H1 (cell line): Measurements from ENCODE around the gene COG4. TPM values are rescaled to one million over a fixed set of nuclear protein-coding genes. Genes with fewer than 3 reads are reported as not detected.

ENCODE experiments used
- CTCF ChIA-PET: fragments of 300-600 bp; sonication (Branson Sonifier 250); formaldehyde crosslinking; loops from one replicate; lab custom pipeline; 2021; ENCODE audit not compliant: partially characterized antibody; lab: Charles Lee
- POLR2A ChIA-PET: fragments of 300-600 bp; sonication (Branson Sonifier 250); formaldehyde crosslinking; loops from one replicate; lab custom pipeline; 2021; ENCODE audit warnings: inconsistent platforms; ENCODE audit not compliant: partially characterized antibody; lab: Charles Lee
- DNase-seq, 2 experiments: peaks; one replicate each; pipeline versions ENCODE4 v3.0.0 to v3.0.0-alpha.2; 2010 to 2022; ENCODE audit warnings: low spot score in 2 of 2, low read depth in 1 of 2, mixed read lengths in 1 of 2
- FAIRE-seq: peaks from 2 replicates; lab custom pipeline; 2011; peaks lifted over from hg19 to GRCh38; lab: Jason Lieb, UNC
- H2AFZ ChIP-seq: 2 replicates; pipeline ENCODE4 v1.8.1; 2012; ENCODE audit warnings: low read length, inconsistent platforms
- H2AK5ac ChIP-seq: 2 replicates; pipeline ENCODE4 v1.6.1; 2013; ENCODE audit warnings: low read depth, low read length
- H2BK120ac ChIP-seq: replicated peaks from 2 replicates; pipeline ENCODE3; 2013; ENCODE audit warnings: low read depth, low read length, inconsistent platforms
- H2BK12ac ChIP-seq: 2 replicates; pipeline ENCODE4 v1.6.1; 2013; ENCODE audit warnings: low read depth, low read length
- H2BK15ac ChIP-seq: 2 replicates; pipeline ENCODE4 v1.6.1; 2013; ENCODE audit warnings: low read length
- H2BK20ac ChIP-seq: 2 replicates; pipeline ENCODE4 v1.6.1; 2013; ENCODE audit warnings: low read length
- H2BK5ac ChIP-seq: 2 replicates; pipeline ENCODE4 v1.6.1; 2013; ENCODE audit warnings: low read depth, low read length
- H3K14ac ChIP-seq: 2 replicates; pipeline ENCODE4 v1.6.1; 2013; ENCODE audit warnings: inconsistent platforms; ENCODE audit not compliant: insufficient read length
- H3K18ac ChIP-seq: 2 replicates; pipeline ENCODE4 v1.6.1; 2013; ENCODE audit warnings: low read length; ENCODE audit errors: extremely low read depth
- H3K23ac ChIP-seq: 2 replicates; pipeline ENCODE4 v1.6.1; 2013; ENCODE audit warnings: inconsistent platforms; ENCODE audit not compliant: insufficient read length
- H3K23me2 ChIP-seq: 2 replicates; pipeline ENCODE4 v1.6.1; 2013; ENCODE audit warnings: low read depth, low read length
- H3K27ac ChIP-seq: 2 replicates; pipeline ENCODE4 v1.6.1; 2011; ENCODE audit warnings: low read depth, low read length, inconsistent platforms
- H3K27me3 ChIP-seq, 4 experiments: replicated peaks in 1 of 4; 1 replicate in 1 of 4; 2 replicates in 3 of 4; pipeline versions ENCODE4 v1.6.1 to v1.8.1; 2011 to 2013; ENCODE audit warnings: low read length in 3 of 4, mild to moderate bottlenecking in 3 of 4, inconsistent platforms in 2 of 4, mixed read lengths in 2 of 4, moderate library complexity in 1 of 4; ENCODE audit not compliant: control insufficient read depth in 3 of 4, insufficient read depth in 3 of 4; ENCODE audit errors: extremely low read depth in 1 of 4
- H3K36me3 ChIP-seq, 4 experiments: 2 replicates each; pipeline versions ENCODE4 v1.6.1 to v1.8.1; 2011 to 2013; ENCODE audit warnings: mild to moderate bottlenecking in 4 of 4, low read length in 3 of 4, moderate library complexity in 2 of 4, control low read depth in 1 of 4, inconsistent platforms in 1 of 4; ENCODE audit not compliant: insufficient read depth in 4 of 4, control insufficient read depth in 2 of 4
- H3K4ac ChIP-seq: replicated peaks from 2 replicates; pipeline ENCODE3; 2013; ENCODE audit warnings: low read length, low read depth, mixed read lengths, inconsistent platforms; ENCODE audit not compliant: insufficient read length
- H3K4me1 ChIP-seq, 4 experiments: replicated peaks in 1 of 4; 1 replicate in 1 of 4; 2 replicates in 3 of 4; pipeline versions ENCODE4 v1.6.1 to v1.8.1; 2011 to 2013; ENCODE audit warnings: low read length in 3 of 4, inconsistent platforms in 2 of 4, mixed read lengths in 1 of 4; ENCODE audit not compliant: insufficient read depth in 4 of 4, control insufficient read depth in 3 of 4
- H3K4me2 ChIP-seq, 2 experiments: 2 replicates each; pipeline versions ENCODE4 v1.6.1 to v1.8.1; 2011 to 2013; ENCODE audit warnings: low read depth in 2 of 2, low read length in 2 of 2, control low read depth in 1 of 2, inconsistent platforms in 1 of 2, mild to moderate bottlenecking in 1 of 2; ENCODE audit not compliant: insufficient read depth in 1 of 2
- H3K4me3 ChIP-seq, 4 experiments: fragments of 200-600, 300-600 bp in 1 of 4; sonication (generic), shearing (Covaris generic), sonication (Bioruptor Twin) in 1 of 4; 2 replicates each; pipeline versions ENCODE4 v1.5.1 to v1.8.1; 2011 to 2016; ENCODE audit warnings: low read length in 4 of 4, low read depth in 3 of 4, control low read depth in 2 of 4, inconsistent platforms in 2 of 4, mild to moderate bottlenecking in 2 of 4, mixed read lengths in 1 of 4, moderate library complexity in 1 of 4; ENCODE audit not compliant: insufficient read depth in 2 of 4; ENCODE audit errors: extremely low read depth in 1 of 4
- H3K56ac ChIP-seq: replicated peaks from 2 replicates; pipeline ENCODE3; 2013; ENCODE audit warnings: low read depth, mild to moderate bottlenecking, mixed read lengths, low read length, inconsistent platforms; ENCODE audit not compliant: insufficient read length
- H3K79me1 ChIP-seq: 2 replicates; pipeline ENCODE4 v1.6.1; 2013; ENCODE audit warnings: low read depth, low read length, control low read depth
- H3K79me2 ChIP-seq, 2 experiments: 2 replicates each; pipeline versions ENCODE4 v1.6.1 to v1.8.1; 2012 to 2013; ENCODE audit warnings: low read length in 2 of 2, mild to moderate bottlenecking in 2 of 2, inconsistent platforms in 1 of 2; ENCODE audit not compliant: insufficient read depth in 2 of 2, control insufficient read depth in 1 of 2
- H3K9ac ChIP-seq, 4 experiments: replicated peaks in 1 of 4; 1 replicate in 1 of 4; 2 replicates in 3 of 4; pipeline versions ENCODE4 v1.6.1 to v1.8.1; 2011 to 2013; ENCODE audit warnings: low read depth in 3 of 4, low read length in 3 of 4, control low read depth in 2 of 4, mild to moderate bottlenecking in 2 of 4, moderate library complexity in 2 of 4, inconsistent platforms in 1 of 4; ENCODE audit errors: extremely low read depth in 1 of 4
- H3K9me3 ChIP-seq, 2 experiments: 2 replicates each; pipeline versions ENCODE4 v1.6.1 to v1.8.1; 2012 to 2013; ENCODE audit warnings: mild to moderate bottlenecking in 2 of 2, moderate library complexity in 2 of 2, control low read depth in 1 of 2, inconsistent platforms in 1 of 2, low read depth in 1 of 2, low read length in 1 of 2, mixed read lengths in 1 of 2; ENCODE audit not compliant: insufficient read depth in 2 of 2
- H4K20me1 ChIP-seq, 2 experiments: replicated peaks in 1 of 2; 2 replicates each; pipeline versions ENCODE3 to v1.8.1; 2011 to 2013; ENCODE audit warnings: inconsistent platforms in 2 of 2, low read length in 2 of 2, mild to moderate bottlenecking in 1 of 2; ENCODE audit not compliant: insufficient read depth in 2 of 2, control insufficient read depth in 1 of 2
- H4K5ac ChIP-seq: 2 replicates; pipeline ENCODE4 v1.6.1; 2013; ENCODE audit warnings: low read length, low read depth, mixed read lengths, inconsistent platforms; ENCODE audit not compliant: insufficient read length
- H4K8ac ChIP-seq: 2 replicates; pipeline ENCODE4 v1.8.0; 2013; ENCODE audit warnings: mild to moderate bottlenecking, moderate library complexity, low read length, inconsistent platforms; ENCODE audit not compliant: insufficient read depth; ENCODE audit errors: extremely low read depth
- H4K91ac ChIP-seq: replicated peaks from 2 replicates; pipeline ENCODE3; 2013; ENCODE audit warnings: low read length, mixed read lengths, inconsistent platforms; ENCODE audit not compliant: insufficient read length
- ATF3 ChIP-seq: IDR thresholded peaks from 2 replicates; pipeline ENCODE4 v1.6.1; 2011; ENCODE audit warnings: low read depth, mild to moderate bottlenecking, low read length; ENCODE audit not compliant: insufficient read depth
- BCL11A ChIP-seq, 2 experiments: IDR thresholded peaks; one replicate each; pipeline ENCODE4 v1.6.1; 2011; ENCODE audit warnings: low read depth in 2 of 2, low read length in 2 of 2, mild to moderate bottlenecking in 2 of 2
- GTF2F1 ChIP-seq: IDR thresholded peaks from 2 replicates; pipeline ENCODE4 v1.6.1; 2012; ENCODE audit warnings: low read depth, low read length, improper control_type of control experiment, borderline replicate concordance
- JUN ChIP-seq: IDR thresholded peaks from 2 replicates; pipeline ENCODE4 v1.6.1; 2011; ENCODE audit warnings: low read depth, mild to moderate bottlenecking, improper control_type of control experiment, low read length
- SIN3A ChIP-seq, 2 experiments: IDR thresholded peaks in 1 of 2; conservative IDR thresholded peaks in 1 of 2; 2 replicates each; pipeline ENCODE4 v1.6.1; 2011 to 2012; ENCODE audit warnings: low read length in 2 of 2, improper control_type of control experiment in 1 of 2, low read depth in 1 of 2, mild to moderate bottlenecking in 1 of 2
- YY1 ChIP-seq: IDR thresholded peaks from 2 replicates; pipeline ENCODE4 v1.6.1; 2011; ENCODE audit warnings: low read depth, mild to moderate bottlenecking, low read length
- WGBS, 2 experiments: shearing (Covaris generic) in 1 of 2; methylation state at CpG; one replicate each; pipeline versions ENCODE4 v1.1.6 to v1.1.7; 2013 to 2015; ENCODE audit warnings: low lambda C conversion rate in 2 of 2, mixed read lengths in 2 of 2, inconsistent platforms in 1 of 2, low coverage in 1 of 2, missing lambda C conversion rate in 1 of 2; ENCODE audit not compliant: insufficient replicate concordance in 2 of 2, insufficient coverage in 1 of 2, insufficient read length in 1 of 2; ENCODE audit errors: extremely low coverage in 1 of 2, missing lambda C conversion rate in 1 of 2; 5-methylcytosine and 5-hydroxymethylcytosine counted together
- polyA plus RNA-seq, 7 experiments: library from polyadenylated mRNA; depleted of rRNA in 3 of 7; stranded (reverse) in 5 of 7; unstranded in 2 of 7; fragments of >200 nt in 5 of 7; fragments of 200-250 nt in 2 of 7; gene quantifications; 1 replicate in 5 of 7; 2 replicates in 1 of 7; 4 replicates in 1 of 7; pipeline versions ENCODE4 v1.2.1 to v1.2.3, GENCODE V29; 2011 to 2013; ENCODE audit warnings: missing spikeins in 2 of 7, mixed read lengths in 2 of 7
- total RNA-seq: library from RNA; stranded (reverse); fragmentation: NEBNext Ultra II Directional; extraction: Animal tissue kit (Norgen Biotek cat#: 25700); gene quantifications from 2 replicates; pipeline ENCODE4 v1.2.1, GENCODE V29; 2021

The COG4 gene
- total and polyA plus RNA-seq, 2 of the 8 experiments (the other 6 are each of a cell fraction or from before 2014, with no cell fraction given), result 46.1 to 50.2 TPM

- no peak overlapping the region for H4K5ac ChIP-seq
- no peak overlapping the region for H3K27ac ChIP-seq
- no peak overlapping the region for H2AK5ac ChIP-seq
- peaks cover 0 to 2% of the 10 kb centered on the region in 2 experiments for H4K20me1 ChIP-seq
- CTCF ChIA-PET, result interaction anchor here (0.6 to 4.2 kb wide), 11 partner anchors 11 to 212 kb away, joined by 3 to 23 read pairs (median 3); partner anchors contain the start of gene DDX19A
- H3K23ac ChIP-seq, result no peak overlapping the region
- H3K4me2 ChIP-seq, result no peak overlapping the region
- no peak overlapping the region for H2BK20ac ChIP-seq
- H3K4me3 ChIP-seq, result no peak overlapping the region
- FAIRE-seq, result no peak
- no peak overlapping the region for H4K91ac ChIP-seq
- H3K79me1 ChIP-seq, result no peaks in the 10 kb centered on the region
- H3K79me2 ChIP-seq, result no peaks in the 10 kb centered on the region
- H2BK120ac ChIP-seq, result no peak overlapping the region
- H3K36me3 ChIP-seq, result peaks cover 3 to 28% (median 10%) of the 10 kb centered on the region in 4 experiments; a peak in 5 of 8 replicates
- no peak for TF ChIP-seq YY1
- no peak for TF ChIP-seq BCL11A (IDR thresholded peaks at IDR 0.05; ENCODE audit: low read depth in 2 of 2, low read length in 2 of 2)
- TF ChIP-seq JUN, result no peak
- no peak for TF ChIP-seq GTF2F1
- TF ChIP-seq ATF3, result no peak
- TF ChIP-seq SIN3A (conservative IDR thresholded peaks at IDR 0.05 in 1 of 2, IDR thresholded peaks at IDR 0.05 in 1 of 2; ENCODE audit: low read depth in 1 of 2, low read length in 2 of 2), result no peak
- H2BK15ac ChIP-seq, result no peak overlapping the region
- H3K23me2 ChIP-seq, result peaks cover 2% of the 10 kb centered on the region; the same call in 1 of the 2 replicates
- peaks cover 0 to 8% (median under 1%) of the 10 kb centered on the region in 4 experiments; a peak in 2 of 7 replicates for H3K4me1 ChIP-seq
- H3K9me3 ChIP-seq, result no peaks in the 10 kb centered on the region
- no peak overlapping the region for H3K56ac ChIP-seq
- no peak overlapping the region for H3K4ac ChIP-seq
- DNase-seq, result no peak
- H2AFZ ChIP-seq, result no peak overlapping the region
- no peak overlapping the region for H2BK5ac ChIP-seq
- H3K14ac ChIP-seq, result no peak overlapping the region
- H3K27me3 ChIP-seq, result no peaks in the 10 kb centered on the region
- H3K9ac ChIP-seq, result no peak overlapping the region
- WGBS, 2 experiments, result 94% methylated on average over 17 of the region's 17 CpGs; no CpG with 5 or more reads in 1 of the 2 experiments
- POLR2A ChIA-PET, result interaction anchor here (0.5 to 1.1 kb wide), 4 partner anchors 8 to 104 kb away, joined by 3 to 4 read pairs (median 3); no protein-coding TSS in a partner anchor
- no peak overlapping the region for H2BK12ac ChIP-seq
- H4K8ac ChIP-seq, result no peak overlapping the region
- H3K18ac ChIP-seq, result no peak overlapping the region
Observed at GRCh38 chr16:70480127-70481105, 42.9 kb downstream of the COG4 start.
